Mucosa of descending colon (tissue), 3 donors: Measurements from ENCODE around the gene ZNF436. TPM values are rescaled to one million over a fixed set of nuclear protein-coding genes. Genes with fewer than 3 reads are reported as not detected.
A peak's percentile ranks its signal among the peaks of the same experiment; 100 is the strongest.

Experiments
- ATAC-seq: fragments of 200-7000 bp; cut with Tn5 transposase; one replicate; pipeline ENCODE4 v1.9.1; 2020; ENCODE audit warnings: mild to moderate bottlenecking, moderate library complexity
- DNase-seq, 3 donors: peaks; one replicate each; pipeline ENCODE4 v3.0.0-alpha.2; 2020
- H3K36me3 ChIP-seq: fragments of 200-600 bp; one replicate; pipeline ENCODE4 v1.8.0; 2021; ENCODE audit warnings: low read depth, mild to moderate bottlenecking
- H3K4me1 ChIP-seq: fragments of 200-600 bp; one replicate; pipeline ENCODE4 v1.8.0; 2021; ENCODE audit warnings: low read depth, mild to moderate bottlenecking
- H3K4me3 ChIP-seq: fragments of 200-600 bp; one replicate; pipeline ENCODE4 v1.8.0; 2021; ENCODE audit warnings: mild to moderate bottlenecking
- H3K9me3 ChIP-seq: fragments of 200-600 bp; one replicate; pipeline ENCODE4 v1.8.0; 2021; ENCODE audit warnings: mild to moderate bottlenecking
- intact Hi-C, 2 donors: fragments of 100-400 bp; cut with DNase I in 1 of 2; cut with micrococcal nuclease in 1 of 2; formaldehyde crosslinking; loops; one replicate each; pipeline versions ENCODE4 v1.11.0 to v1.11.1; 2022; cut with DNase I, micrococcal nuclease
- total RNA-seq, 3 donors: library from RNA; stranded (reverse); fragmentation: NEBNext Ultra II Directional in 2 of 3; extraction: Animal tissue kit (Norgen Biotek cat#: 25700) in 2 of 3; gene quantifications; one replicate each; pipeline versions ENCODE4 v1.2.1 to v1.2.4, GENCODE V29; 2021 to 2023
- TF ChIP-seq, protein P1 (sequence below): fragments of 200-600 bp; IDR thresholded peaks from one replicate; pipeline ENCODE4 v1.8.0; 2022; ENCODE audit warnings: antibody characterized with exemption, mild to moderate bottlenecking
- donor health status: DM: no; HTN: no; CAD: no; lungs with moderate emphysema.
- donor health status: DM: no; HTN: no; CAD: no.
- donor health status: DM: no; HTN: yes; CAD: no.

ZNF436 gene
- total RNA-seq, 3 donors from 2014 or later = 10.1 to 15.2 (median 11.4) TPM

- ATAC-seq (no peak), DNase-seq (no peak)
- Histone ChIP-seq H3K4me1 (peaks cover 23% of the 10 kb centered on the region), H3K9me3 (no peaks in the 10 kb centered on the region), H3K4me3 (no peak overlapping the region), H3K36me3 (no peaks in the 10 kb centered on the region)
- intact Hi-C loops = no loop called here
- TF ChIP-seq, protein P1, sequence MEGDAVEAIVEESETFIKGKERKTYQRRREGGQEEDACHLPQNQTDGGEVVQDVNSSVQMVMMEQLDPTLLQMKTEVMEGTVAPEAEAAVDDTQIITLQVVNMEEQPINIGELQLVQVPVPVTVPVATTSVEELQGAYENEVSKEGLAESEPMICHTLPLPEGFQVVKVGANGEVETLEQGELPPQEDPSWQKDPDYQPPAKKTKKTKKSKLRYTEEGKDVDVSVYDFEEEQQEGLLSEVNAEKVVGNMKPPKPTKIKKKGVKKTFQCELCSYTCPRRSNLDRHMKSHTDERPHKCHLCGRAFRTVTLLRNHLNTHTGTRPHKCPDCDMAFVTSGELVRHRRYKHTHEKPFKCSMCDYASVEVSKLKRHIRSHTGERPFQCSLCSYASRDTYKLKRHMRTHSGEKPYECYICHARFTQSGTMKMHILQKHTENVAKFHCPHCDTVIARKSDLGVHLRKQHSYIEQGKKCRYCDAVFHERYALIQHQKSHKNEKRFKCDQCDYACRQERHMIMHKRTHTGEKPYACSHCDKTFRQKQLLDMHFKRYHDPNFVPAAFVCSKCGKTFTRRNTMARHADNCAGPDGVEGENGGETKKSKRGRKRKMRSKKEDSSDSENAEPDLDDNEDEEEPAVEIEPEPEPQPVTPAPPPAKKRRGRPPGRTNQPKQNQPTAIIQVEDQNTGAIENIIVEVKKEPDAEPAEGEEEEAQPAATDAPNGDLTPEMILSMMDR = no peak
Measured at GRCh38 chr1:23371987-23372880, 2.6 kb upstream of the ZNF436 start.

DNA sequence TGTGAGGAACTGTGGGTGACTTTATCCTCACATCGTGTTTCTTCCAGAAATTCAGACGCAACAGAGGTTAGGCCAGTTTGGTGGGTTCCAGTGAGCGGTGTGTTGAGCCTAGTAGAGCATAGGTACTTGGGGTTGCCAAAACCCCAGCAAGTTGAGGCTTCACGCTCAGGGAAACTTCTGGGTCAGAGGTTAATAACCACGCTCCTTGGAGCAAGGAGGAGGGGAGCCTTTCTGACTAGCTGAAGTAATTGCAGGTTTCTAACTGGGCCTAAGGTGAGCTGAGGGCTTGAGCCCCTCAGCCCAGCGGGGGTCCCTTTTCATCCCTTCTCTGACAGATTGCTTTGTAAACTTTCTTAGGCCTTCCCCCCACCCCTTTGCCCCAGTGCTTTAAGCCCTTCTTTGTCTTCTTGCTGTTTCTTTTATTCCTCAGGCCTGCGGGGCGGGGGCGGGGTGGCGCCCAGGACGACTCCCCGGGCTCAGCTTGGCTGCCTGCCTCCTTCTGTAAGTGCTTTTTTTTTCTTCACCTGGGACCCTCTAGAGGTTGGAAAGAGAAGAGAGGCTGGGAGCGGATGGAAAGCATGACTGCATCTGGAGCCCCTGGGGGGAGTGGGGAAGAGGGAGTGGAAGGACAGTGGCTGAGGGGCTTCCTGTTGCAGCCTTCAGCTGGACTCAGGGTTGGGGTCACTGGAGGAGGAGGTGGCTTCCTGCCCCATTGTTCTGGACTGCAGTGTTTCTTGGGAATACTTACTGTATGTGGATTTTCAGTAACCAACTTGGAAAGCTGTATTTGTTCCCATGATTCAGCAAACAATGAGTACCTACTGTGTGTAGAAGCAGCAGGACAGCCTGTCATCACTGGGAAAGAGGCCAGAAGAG is 1.3 kb upstream of the ZNF436 start:
- intact Hi-C loops = no loop called here
- no peak overlapping the region for H3K4me3 ChIP-seq
- TF ChIP-seq, protein P1 = no peak
- no peaks in the 10 kb centered on the region for H3K36me3 ChIP-seq
- no peaks in the 10 kb centered on the region for H3K9me3 ChIP-seq
- H3K4me1 ChIP-seq = peaks cover 29% of the 10 kb centered on the region
- no peak for ATAC-seq
- DNase-seq = no peak

DNA sequence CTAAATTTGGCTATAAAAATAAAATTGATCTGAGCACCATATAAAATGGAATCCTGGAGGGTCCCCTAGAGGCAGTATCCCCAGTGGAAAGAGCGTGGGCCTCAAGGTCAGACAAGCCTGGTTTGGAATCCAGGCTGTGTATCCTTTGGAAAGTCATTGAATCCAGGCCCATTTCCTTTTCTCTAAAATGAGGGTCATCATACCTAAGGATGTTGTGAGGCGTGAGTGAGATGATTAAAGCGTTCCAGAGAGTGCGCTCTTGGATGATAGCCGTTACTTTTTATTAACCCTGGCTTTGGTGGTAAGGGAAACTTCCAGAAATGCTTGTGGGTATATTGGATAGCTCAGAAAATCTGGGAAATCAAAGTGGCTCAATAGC is 683 bp upstream of the ZNF436 start:
- no peak for DNase-seq
- Histone ChIP-seq H3K9me3 (no peaks in the 10 kb centered on the region), H3K4me1 (peaks cover 29% of the 10 kb centered on the region), H3K4me3 (no peak overlapping the region), H3K36me3 (no peaks in the 10 kb centered on the region)
- TF ChIP-seq, protein P1 = no peak
- no peak for ATAC-seq
- intact Hi-C loops = no loop called here

- intact Hi-C loops = no loop called here
- TF ChIP-seq, protein P1 = no peak
- Histone ChIP-seq H3K36me3 (no peaks in the 10 kb centered on the region), H3K4me3 (peak overlapping the region; percentile 73), H3K4me1 (peaks cover 29% of the 10 kb centered on the region), H3K9me3 (peaks cover 11% of the 10 kb centered on the region)
- peak; percentile 92 to 94 (median 93) for DNase-seq
- peak; percentile 88 for ATAC-seq
Measured at GRCh38 chr1:23368562-23369334, 888 bp downstream of the ZNF436 start.
